Activated CD8-positive, alpha-beta memory T cell treated with anti-CD3 and anti-CD28 coated beads for 4 hours (primary cell): ENCODE results near the gene ACSL1.
"Not testable (repeated sequence)": the region's sequence is repeated elsewhere in the genome, so short reads cannot be mapped to it uniquely, and the experiment has no call there.

Experiments
- DNase-seq, 2 donors: peaks; one replicate each; pipeline ENCODE4 v3.0.0-alpha.2; 2020; ENCODE audit warnings: low read depth in 2 of 2

Gene ACSL1

DNA sequence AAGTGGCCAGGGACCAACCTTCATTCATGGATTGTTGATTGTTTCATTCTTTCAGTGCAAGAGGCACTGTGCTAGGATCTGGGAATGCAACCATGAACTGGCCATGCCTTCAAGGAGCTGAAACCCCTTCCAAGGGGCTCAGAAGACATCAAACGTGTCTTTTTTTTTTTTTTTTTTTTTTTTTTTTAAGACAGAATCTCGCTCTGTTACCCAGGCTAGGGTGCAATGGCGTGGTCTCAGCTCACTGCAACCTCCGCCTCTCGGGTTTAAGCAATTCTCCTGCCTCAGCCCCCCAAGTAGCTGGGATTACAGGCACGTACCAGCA is 13.3 kb upstream of the ACSL1 start:
- DNase-seq, result not testable (repeated sequence)

DNA sequence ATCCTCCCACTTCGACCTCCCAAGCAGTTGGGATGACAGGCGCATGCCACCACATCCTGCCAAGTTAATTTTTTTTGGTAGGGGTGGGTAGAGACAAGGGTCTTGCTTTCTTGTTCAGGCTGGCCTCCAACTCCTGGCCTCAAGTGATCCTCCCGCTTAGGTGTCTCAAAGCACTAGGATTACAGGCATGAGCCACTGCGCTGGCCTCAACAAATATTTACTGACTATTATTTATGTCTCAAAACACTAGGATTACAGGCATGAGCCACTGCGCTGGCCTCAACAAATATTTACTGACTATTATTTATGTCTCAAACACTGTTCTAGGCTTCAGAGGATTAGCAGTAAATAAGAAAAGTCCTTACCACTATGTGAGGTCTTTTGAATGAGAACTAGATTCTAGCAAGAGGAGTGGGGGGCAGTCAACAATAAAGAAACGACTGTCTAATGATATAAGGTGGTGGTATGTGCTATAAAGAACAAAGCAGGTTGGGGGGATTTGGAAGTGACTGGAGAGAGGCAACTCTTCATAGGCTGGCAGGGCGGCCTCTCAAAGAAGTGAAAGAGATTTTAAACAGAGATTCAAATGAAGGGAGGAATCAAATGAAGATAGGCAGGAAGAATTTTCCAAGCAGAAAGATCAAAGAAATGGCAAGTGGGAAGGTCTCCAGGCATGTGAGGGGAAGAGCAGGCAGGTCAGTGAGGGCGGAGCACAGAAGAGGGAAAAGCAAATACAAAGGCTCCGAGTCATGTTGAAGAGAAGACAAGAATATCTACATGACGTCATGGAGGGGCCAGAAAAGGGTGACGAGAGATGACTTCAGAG is 12.7 kb upstream of the ACSL1 start:
- DNase-seq, result no peak

DNA sequence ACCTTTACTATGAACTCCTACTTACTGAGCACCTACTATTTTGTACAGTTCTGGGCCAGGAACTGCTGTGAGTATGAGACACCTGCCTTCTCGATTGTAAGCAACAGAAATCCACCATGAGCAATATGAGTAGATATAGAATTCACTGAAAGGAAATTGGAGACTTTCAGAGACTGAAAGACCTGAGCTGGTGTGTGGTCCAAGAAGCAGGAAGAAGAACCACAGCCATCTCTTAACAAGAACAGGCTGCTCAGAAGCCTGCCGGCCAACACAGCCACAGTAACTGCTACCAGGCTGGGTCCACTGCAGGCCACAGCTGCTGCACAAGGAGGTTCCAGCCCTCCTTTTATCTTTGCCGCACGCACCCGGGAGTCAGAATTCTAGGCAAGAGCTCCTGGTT is 10.8 kb upstream of the ACSL1 start:
- no peak for DNase-seq

GRCh38 chr4:184833046-184833838 is 7.5 kb upstream of the ACSL1 start:
- no peak for DNase-seq

GRCh38 chr4:184831153-184831552 is 5.4 kb upstream of the ACSL1 start:
- no peak for DNase-seq

- no peak for DNase-seq
Observed at GRCh38 chr4:184826691-184827270, 1.0 kb upstream of the ACSL1 start.

DNA sequence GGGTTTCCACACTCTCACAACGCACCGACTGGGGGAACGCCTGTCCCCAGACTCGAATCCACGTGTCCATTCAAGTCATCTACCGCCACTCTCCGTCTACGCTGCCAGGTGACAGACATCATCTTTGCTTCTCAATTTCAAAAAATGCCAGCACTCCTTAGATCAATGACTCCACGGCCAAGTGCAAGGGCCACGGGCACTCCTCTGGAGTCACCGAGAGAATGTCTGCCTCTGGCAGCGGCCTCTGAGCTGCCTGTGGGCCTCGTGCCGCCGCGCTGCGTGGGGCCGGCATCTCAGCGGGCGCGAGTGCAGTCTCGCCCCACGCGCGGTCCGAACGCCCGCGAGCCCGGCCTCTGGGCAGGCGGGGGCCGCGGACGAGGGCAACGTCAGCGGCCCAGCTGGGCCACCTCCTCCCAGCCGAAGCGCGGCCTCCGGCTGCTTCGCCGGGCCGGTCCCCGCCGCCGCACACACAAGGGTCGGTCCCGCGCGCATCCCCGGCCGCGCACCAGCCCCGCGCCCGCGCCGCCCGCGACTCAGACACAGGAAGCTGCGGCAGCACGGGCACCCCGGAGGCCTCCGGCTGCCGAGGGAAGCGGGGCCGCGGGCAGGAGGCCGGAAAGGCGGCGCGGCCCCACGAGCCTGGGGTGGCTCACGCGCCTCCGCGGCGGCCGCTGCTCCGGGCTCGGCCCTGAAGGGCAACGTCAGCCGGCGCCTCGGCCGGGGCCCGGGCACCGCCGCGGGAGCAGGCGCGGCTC is 450 bp downstream of the ACSL1 start:
- DNase-seq, result no peak

- no peak for DNase-seq
Observed at GRCh38 chr4:184824776-184825084, 1.0 kb downstream of the ACSL1 start.

GRCh38 chr4:184824081-184824775 is 1.5 kb downstream of the ACSL1 start:
- DNase-seq, result no peak

DNA sequence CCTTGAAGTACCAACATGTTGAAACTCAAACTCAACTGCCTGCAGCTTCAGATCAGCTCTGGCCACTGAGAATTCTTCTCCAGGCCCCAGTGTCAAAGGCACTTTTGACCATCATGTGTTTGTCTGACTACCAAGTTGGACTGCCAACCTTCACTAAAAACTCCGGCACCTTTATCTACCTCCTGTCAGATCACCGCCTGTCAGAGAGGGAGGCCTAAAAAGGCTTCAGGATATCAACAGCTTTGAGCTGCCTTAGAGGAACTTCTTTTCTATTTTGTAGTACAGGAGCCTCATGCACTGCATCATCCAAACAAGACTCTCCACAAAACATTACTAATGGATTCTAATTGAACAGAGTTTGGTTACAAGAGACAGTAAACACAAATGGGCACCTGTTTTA is 2.8 kb downstream of the ACSL1 start:
- DNase-seq, result no peak

GRCh38 chr4:184822356-184822755 is 3.4 kb downstream of the ACSL1 start:
- no peak for DNase-seq

DNA sequence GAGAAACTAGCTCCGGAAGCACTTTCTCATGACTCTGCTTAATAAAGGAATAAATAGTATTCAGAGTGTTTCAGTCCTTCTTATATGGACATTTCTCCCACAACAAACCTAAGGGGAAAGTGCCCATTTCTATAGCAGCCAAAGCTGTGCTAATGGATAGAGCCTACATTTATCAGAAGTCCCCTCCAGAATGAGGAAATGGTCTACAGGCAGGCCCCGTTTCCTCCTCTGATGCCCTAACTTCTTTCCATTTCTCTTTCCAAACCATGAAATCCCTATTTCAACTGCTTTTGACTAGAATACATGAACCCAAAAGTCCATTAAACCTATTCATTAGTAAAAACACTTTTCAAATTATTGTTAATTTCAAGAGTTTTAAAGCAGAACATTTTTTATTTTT is 4.5 kb downstream of the ACSL1 start:
- no peak for DNase-seq

DNA sequence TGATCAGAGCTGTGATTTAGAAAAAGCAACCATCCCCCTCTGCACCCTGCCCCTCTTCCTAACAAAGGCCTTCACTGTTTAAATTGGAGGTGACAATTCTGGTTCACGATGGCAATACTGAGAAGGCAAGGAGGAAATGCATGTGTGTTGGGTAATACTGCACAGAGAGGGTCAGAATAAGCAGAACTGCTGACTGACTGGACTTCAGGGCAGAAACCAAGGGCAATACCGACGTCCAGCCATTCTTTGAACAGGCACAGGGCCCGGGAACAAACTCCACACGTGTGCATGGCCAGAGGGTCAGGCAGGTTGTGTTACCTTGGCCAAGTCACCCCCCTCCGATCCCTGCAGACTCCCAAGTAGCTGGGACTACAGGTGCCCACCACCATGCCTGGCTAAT is 6.0 kb downstream of the ACSL1 start:
- DNase-seq, result no peak

DNA sequence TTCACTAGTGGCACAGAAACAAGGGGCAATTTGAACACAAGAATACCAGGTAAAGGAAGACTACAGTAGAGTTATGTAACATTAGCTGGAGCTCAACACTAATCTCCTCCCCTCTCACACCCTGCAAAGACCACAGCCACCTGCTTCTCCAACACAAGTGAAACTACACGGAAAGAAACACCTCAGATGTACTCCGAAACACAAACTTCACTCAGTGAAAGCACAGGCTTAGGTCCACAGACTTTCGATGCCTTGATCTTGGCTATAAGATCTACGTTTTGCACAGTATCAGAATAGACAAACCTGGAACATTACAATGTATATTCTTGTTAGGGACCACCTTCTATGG is 7.6 kb downstream of the ACSL1 start:
- DNase-seq, result no peak

- DNase-seq, result no peak
Observed at GRCh38 chr4:184817494-184818215, 8.1 kb downstream of the ACSL1 start.

DNA sequence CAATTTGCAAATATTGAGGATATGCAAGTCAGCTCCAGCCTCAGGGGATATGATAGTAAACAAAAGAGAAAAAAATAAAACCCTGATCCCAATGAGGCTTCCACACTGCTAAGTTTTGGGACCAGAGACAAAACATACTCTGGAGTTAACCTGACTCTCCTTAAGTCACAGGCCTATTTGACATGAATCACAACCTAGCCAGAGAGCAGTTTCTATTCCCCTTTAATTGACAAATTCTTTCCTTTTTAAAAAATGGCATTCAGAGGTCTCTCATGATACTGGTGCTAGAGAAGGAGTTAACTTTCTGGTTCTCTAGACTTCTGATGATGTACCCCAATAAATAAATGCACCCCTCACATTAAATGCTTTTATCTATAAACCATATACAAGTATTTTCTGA is 8.8 kb downstream of the ACSL1 start:
- DNase-seq, result no peak

DNA sequence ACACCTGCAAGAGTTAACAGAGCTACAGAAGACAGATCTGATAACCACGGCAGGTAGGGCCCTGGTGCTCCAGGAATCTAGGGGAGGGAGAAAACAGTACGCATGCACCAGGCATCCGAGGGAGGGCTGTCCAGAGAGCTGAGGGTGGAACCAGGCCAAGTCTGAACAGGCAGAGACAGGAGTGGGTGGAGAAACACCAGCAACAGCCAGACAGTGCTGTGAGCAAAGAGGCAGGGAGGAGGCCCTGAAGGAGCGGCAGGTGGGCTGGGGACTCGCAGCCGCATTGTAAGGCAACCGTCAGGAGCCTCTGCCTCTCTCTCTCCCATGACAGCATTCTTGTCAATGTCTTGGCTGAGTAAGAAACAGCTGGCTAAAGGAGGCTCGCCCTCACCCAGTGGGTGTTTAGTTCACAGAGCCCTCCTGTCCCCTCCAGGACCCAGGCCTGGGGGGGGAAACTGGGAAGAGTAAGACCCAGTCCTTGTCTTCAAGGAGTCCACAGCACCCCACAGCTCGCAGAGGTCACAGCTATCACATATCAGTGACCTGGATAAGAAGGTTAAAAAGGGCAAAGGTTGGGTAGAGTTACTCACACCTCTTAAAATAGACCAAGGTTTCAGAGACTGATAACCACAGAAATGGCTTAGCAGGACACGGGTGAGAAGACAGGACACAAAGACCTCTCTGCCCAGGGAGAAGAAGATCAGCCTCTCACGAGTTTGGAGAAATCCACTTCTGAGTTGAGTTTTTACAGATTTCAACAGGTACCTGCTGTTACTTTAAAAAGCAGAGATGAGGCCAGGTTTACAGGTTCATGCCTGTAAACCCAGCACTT is 10.5 kb downstream of the ACSL1 start:
- DNase-seq, result no peak

GRCh38 chr4:184814686-184815045 is 11.1 kb downstream of the ACSL1 start:
- DNase-seq, result no peak

DNA sequence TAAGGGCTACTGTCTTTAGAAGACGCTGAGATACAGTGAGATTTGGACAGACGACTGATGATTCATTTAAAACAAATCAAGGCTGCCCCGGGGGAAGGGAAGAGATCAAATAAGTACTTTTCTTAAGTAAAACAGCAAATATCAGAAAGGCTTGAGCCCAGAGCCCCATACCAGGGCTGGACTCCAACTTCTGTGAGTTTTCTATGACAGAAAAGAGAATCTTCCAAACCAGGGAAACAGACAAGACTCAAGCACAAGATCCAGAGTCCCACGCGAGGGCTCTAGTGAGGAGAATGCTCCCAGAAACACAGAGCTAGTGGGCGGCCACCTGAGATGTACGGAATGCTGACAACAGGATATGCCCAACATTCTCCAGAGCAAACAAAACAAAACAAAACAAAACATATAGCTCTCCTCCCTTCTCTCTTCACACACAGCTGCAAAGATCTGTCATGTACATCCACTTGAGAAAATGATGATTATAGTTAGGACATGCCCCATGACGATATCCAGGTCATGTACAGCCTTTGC is 13.1 kb downstream of the ACSL1 start:
- no peak for DNase-seq

- no peak for DNase-seq
Observed at GRCh38 chr4:184812199-184812542, 13.6 kb downstream of the ACSL1 start.
